Thymus (tissue), 11 donors: Measurements from ENCODE around the gene LDB1. TPM values are rescaled to one million over a fixed set of nuclear protein-coding genes. Genes with fewer than 3 reads are reported as not detected.
A peak's percentile ranks its signal among the peaks of the same experiment; 100 is the strongest.

Source experiments
- DNase-seq, 9 donors: peaks; one replicate each; pipeline ENCODE4 v3.0.0-alpha.2; 2013; ENCODE audit warnings: low spot score in 9 of 9, low read depth in 6 of 9, missing footprints in 1 of 9
- H3K27ac ChIP-seq, 2 donors: one replicate each; pipeline ENCODE4 v1.5.1; 2013; ENCODE audit warnings: control low read depth in 1 of 2, low read depth in 1 of 2, low read length in 1 of 2, mild to moderate bottlenecking in 1 of 2, moderate library complexity in 1 of 2
- H3K27me3 ChIP-seq, 2 donors: one replicate each; pipeline ENCODE4 v1.5.1; 2013; ENCODE audit warnings: low read length in 1 of 2; ENCODE audit not compliant: control insufficient read depth in 2 of 2, insufficient read depth in 1 of 2
- H3K36me3 ChIP-seq, 2 donors: one replicate each; pipeline ENCODE4 v1.5.1; 2013; ENCODE audit warnings: low read length in 1 of 2, mild to moderate bottlenecking in 1 of 2, moderate library complexity in 1 of 2; ENCODE audit not compliant: control insufficient read depth in 2 of 2, insufficient read depth in 2 of 2
- H3K4me1 ChIP-seq, 2 donors: one replicate each; pipeline ENCODE4 v1.5.1; 2013; ENCODE audit warnings: low read length in 2 of 2; ENCODE audit not compliant: control insufficient read depth in 2 of 2, insufficient read depth in 2 of 2
- H3K4me3 ChIP-seq, 2 donors: one replicate each; pipeline ENCODE4 v1.5.1; 2013; ENCODE audit warnings: low read length in 2 of 2, control low read depth in 1 of 2, mild to moderate bottlenecking in 1 of 2
- H3K9me3 ChIP-seq, 2 donors: one replicate each; pipeline ENCODE4 v1.5.1; 2013; ENCODE audit warnings: low read length in 1 of 2, mild to moderate bottlenecking in 1 of 2; ENCODE audit not compliant: control insufficient read depth in 2 of 2, insufficient read depth in 1 of 2
- WGBS: extraction: QIAGEN DNeasy Blood & Tissue Kit; methylation state at CpG from one replicate; pipeline ENCODE4 v1.1.7; 2013; 5-methylcytosine and 5-hydroxymethylcytosine counted together
- polyA plus RNA-seq: library from polyadenylated mRNA; stranded (reverse); fragments of 200-250 nt; gene quantifications from one replicate; pipeline ENCODE4 v1.2.3, GENCODE V29; 2013
- total RNA-seq: library from RNA; stranded (reverse); fragments of 120-200 nt; gene quantifications from one replicate; pipeline ENCODE4 v1.2.4, GENCODE V29; 2013
- donor health status: healthy.

The LDB1 gene
- total and polyA plus RNA-seq, 2 donors = 42.7 to 52.0 TPM

DNA sequence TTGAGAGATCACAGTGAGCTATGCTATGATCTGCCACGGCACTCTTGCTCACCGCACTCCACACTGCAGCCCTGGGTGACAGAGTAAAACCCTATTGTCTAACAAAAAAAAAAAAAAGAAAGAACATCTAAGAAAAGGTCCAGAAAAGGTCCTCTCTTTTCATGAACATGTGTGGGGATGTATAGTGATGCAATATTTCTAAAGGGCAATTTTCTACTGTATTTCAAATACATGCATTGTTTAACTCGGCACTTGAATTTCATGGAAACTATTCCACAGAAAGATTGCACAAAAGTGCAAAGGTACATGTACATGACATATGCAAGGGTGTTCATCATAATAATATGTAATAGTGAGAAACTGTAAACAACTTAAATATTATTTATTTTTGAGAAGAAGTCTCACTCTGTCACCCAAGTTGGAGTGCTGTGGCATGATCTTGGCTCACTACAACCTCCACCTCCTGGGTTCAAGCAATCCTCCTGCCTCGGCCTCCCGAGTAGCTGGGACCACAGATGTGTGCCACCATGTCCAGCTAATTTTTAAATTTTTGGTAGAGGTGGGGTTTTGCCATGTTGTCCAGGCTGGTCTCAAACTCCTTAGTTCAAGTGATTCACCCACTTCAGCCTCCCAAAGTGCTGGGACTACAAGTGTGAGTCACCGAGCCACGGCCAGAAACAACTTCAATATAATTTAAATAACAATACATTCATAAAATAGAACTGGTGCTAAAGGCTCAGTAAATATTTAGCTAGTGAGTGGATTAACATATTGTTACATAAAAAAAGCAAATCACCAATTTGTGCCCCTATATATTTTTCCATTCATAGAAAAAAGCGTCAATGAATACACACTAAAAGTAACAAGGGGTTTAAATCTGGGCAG lies 11.4 kb upstream of the LDB1 start:
- no peak for DNase-seq
- WGBS = 97% methylated on average over 8 of the region's 8 CpGs
- H3K4me3 ChIP-seq = no peak overlapping the region

DNA sequence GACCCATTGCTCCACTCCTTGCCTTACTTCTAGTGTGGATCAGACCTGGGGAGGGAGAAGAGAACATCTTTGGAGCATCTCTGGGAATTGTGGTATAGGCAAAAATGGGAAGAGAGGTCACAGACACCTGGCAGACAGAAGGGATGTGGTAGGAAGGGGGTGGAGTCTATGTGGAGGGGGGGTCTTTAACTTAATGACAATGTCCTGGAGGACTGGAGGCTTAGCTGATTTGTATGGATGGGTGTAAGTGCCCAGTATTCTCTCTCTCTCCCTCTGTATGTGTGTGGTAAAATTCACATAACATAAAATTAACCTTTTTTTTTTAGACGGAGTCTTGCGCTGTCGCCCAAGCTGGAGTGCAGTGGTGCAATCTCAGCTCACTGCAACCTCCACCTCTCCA lies 3.1 kb upstream of the LDB1 start:
- H3K36me3 ChIP-seq = no peaks in the 10 kb centered on the region
- WGBS = over 99% methylated on average over 3 of the region's 3 CpGs

More for the DNA sequence above, 11.4 kb upstream of the LDB1 start:
- Histone ChIP-seq H3K27ac (no peak overlapping the region), H3K36me3 (no peaks in the 10 kb centered on the region), H3K27me3 (no peaks in the 10 kb centered on the region), H3K4me1 (peaks cover 10 to 21% of the 10 kb centered on the region in 2 donors), H3K9me3 (no peaks in the 10 kb centered on the region)

DNA sequence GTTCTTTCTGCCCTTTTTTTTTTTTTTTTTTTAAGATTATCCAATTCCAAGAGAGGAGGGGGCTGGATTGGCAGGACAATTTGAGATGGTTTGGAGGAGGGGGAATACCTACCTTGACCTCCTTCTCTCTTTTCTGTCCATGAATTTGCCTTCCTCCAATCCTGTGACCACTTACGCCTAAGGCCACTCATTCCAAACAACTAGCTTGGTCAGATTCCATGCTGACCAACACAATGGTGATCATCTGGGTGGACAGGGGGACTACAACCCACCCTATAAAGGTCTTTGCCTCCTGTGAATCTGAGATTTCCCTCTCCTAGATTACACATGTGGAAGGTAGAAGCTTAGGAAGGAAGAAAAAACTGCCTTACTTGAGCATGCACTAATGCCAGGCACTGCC lies 2.3 kb upstream of the LDB1 start:
- DNase-seq = no peak
- Histone ChIP-seq H3K27me3 (no peaks in the 10 kb centered on the region), H3K4me3 (no peak overlapping the region), H3K9me3 (peaks cover 0 to 2% of the 10 kb centered on the region in 2 donors), H3K27ac (no peak overlapping the region), H3K4me1 (peaks cover 26 to 44% of the 10 kb centered on the region in 2 donors), H3K36me3 (no peaks in the 10 kb centered on the region)
- 100% methylated on average over 1 of the region's 1 CpG for WGBS

More for the DNA sequence above, 3.1 kb upstream of the LDB1 start:
- Histone ChIP-seq H3K27ac (no peak overlapping the region), H3K9me3 (peaks cover 0 to 2% of the 10 kb centered on the region in 2 donors), H3K4me3 (no peak overlapping the region), H3K4me1 (peaks cover 19 to 37% of the 10 kb centered on the region in 2 donors), H3K27me3 (no peaks in the 10 kb centered on the region)
- no peak for DNase-seq

DNA sequence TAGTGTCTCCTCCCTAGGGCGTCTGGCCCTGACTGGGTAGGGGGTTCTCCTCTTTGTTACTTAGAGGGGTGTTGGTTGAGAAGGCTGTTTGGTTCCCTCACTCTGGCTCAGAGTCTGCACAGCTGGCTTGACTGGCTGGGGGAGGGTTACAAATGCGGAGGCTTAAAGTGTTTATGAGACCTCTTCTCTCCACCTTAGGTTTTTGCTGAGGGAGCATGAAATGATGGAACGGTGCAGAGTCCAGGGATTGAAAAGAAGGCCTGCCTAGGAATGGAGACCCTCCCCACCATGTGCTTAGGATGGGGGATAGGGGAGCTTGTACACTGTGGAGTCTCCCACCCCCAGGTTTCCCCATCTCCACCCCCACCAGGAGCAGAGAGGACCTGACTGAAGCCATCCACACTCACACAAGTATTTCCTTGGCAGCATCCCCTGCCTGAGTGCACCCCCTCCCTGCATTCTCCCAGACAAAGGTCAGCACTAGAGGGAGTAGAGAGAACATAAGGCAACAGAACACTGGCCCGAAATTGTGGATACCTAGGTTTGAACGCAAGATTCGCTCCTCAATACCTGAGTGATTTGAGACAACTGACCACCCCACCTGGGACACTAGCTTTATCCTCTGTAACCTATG lies 1.7 kb upstream of the LDB1 start:
- WGBS = 70% methylated on average over 6 of the region's 6 CpGs
- Histone ChIP-seq H3K27ac (peak overlapping the region; percentile 75 to 96), H3K4me1 (peaks cover 32 to 50% of the 10 kb centered on the region in 2 donors), H3K9me3 (peaks cover 0 to 2% of the 10 kb centered on the region in 2 donors), H3K27me3 (no peaks in the 10 kb centered on the region), H3K36me3 (no peaks in the 10 kb centered on the region), H3K4me3 (peak overlapping the region in 1 of 2 donors; percentile 86)
- DNase-seq = no peak

DNA sequence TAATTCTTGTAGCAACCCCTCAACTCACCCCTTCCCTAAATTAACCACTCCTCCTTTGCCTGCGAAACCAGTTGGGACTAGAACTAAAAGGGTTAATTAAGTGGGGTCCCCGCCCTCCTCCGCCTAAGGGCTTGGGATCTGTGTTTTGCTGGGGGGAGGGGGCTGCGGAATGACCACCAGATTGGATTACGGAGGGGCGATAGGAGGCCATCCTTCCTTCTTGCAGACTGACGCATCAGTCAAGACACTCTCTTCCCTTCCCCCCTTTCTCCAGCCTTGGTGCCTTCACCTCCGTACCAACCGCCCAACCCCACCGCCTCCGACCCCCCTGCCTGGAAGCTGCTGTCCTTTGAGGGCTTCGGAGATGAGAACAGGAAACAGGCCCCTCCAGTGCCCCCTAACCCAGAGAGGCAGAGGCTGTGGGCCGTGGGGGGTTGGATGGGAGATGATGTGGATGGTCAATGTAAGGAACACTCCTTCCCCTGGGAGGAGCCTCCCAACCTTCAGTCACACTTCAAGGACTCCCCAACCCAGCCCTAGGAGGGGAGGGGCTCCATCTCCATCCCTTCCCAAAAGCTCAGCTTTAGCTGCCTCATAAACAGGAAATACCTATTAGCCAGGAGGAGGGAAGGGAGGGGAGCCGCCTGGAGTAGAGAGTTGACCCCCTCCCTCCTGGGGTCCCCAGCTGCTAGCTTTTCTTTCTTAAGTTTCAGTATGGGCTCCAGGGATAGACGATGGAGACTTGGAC lies 997 bp upstream of the LDB1 start:
- Histone ChIP-seq H3K36me3 (no peaks in the 10 kb centered on the region), H3K4me1 (peaks cover 38 to 57% of the 10 kb centered on the region in 2 donors), H3K4me3 (peak overlapping the region; percentile 86 to 90), H3K27me3 (no peaks in the 10 kb centered on the region), H3K9me3 (peaks cover 0 to 2% of the 10 kb centered on the region in 2 donors), H3K27ac (peak overlapping the region; percentile 96 to 99)
- peak in 3 of 9 donors; percentile 29 to 68 (median 42) for DNase-seq
- 4% methylated on average over 15 of the region's 15 CpGs for WGBS

DNA sequence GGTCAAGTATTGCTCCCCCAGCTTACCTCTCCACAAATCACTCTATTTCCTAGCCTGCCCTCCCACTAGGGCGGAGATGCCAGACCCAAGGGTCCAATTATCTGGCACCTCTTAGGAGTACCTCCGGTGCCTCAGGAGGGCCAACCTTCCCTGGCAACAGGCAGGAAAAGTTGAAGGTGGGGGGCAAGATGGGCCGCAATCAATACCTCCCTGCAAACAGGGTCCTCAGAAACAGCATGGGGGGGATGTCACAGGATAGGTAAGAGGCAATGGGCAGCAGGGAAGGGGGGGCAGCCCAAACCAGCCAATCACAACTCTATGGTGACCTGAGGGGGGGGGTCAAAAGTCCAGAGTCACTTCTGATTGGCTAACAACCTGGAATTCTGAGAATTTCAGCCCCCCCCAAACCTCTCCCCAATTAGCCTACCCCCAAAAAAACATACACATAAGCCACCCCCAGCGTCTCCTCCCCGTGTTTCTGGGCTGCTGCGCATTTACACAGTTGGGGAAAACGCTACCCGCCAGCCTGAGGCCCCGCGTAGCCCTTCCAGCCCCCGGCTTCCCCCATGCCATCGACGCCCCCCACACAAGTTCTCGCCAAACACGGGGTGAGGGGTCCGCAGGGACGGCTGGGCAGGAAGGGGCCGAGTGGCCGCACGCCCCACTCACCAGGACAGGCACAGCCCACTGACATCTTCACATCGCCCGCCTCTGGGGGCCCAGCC lies 589 bp downstream of the LDB1 start:
- peak overlapping the region; percentile 96 to 99 for H3K27ac ChIP-seq
- peak overlapping the region; percentile 86 to 90 for H3K4me3 ChIP-seq
- no peaks in the 10 kb centered on the region for H3K27me3 ChIP-seq
- peaks cover 49 to 70% of the 10 kb centered on the region in 2 donors for H3K4me1 ChIP-seq
- H3K9me3 ChIP-seq = peaks cover 0 to 2% of the 10 kb centered on the region in 2 donors
- peak in 3 of 9 donors; percentile 41 to 67 (median 41) for DNase-seq
- H3K36me3 ChIP-seq = no peaks in the 10 kb centered on the region
- 1% methylated on average over 22 of the region's 22 CpGs for WGBS

DNA sequence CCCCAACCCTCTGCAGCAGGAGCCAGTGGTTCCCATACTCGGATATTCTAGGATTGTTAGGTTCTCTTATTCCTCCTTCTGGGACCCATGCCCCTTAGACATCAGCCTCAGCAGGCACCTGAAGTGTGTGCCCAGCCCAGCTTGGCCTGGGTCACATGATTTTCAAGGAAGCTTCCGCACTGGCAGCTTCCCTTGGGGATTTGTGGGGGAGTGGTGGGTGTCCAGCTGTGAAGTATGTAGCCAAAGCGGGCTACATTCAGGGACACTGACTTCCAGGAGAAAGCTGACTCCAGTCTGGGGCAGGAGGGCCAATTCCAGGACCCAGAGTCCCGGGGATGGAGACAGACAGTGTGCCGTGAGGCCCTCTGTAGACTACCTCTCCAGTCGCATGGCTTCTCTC lies 1.3 kb downstream of the LDB1 start:
- Histone ChIP-seq H3K4me1 (peaks cover 49 to 73% of the 10 kb centered on the region in 2 donors), H3K27ac (peak overlapping the region; percentile 96 to 99), H3K27me3 (no peaks in the 10 kb centered on the region), H3K36me3 (no peaks in the 10 kb centered on the region), H3K9me3 (peaks cover 2% of the 10 kb centered on the region in 2 donors), H3K4me3 (peak overlapping the region; percentile 86 to 90)
- peak in 2 of 9 donors; percentile 21 to 54 for DNase-seq
- WGBS = 14% methylated on average over 6 of the region's 6 CpGs

DNA sequence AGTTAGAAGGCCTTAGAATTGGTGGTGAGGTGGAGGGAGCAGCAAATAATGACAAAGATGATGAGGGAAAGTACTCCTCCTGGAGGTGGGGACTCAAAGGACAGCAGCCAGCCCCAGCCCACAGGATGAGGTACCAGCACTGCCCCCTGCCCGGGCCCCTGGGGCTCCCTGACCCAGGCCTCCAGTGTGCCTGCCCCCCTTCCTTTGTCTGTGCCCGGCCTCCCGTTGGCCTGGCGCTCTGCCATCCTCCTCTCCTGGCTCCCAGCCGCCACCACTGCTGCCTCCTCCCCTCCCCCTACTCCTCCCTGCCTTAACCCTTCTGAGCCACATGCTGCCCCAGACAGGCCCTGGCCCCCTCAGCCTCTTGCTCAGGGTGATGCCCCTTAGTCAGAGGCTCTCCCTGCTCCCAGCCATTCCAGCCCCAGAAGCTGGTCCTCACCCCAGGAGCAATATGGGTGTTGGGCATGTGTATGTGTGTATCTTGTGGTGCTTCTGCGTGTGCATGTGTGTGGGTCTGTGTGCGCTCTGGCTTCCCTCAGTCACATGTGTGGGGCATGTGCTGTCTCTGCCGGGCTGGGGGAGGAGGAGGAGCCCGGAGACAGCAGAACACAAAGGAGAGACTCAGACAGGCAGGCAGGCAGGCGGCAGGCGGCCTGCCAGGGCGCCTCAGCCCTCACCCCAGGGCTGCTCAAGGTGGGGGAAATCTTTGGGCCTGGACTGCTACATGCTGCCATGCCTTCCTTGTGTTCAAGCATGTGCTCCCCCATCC lies 2.6 kb downstream of the LDB1 start:
- H3K27ac ChIP-seq = peak overlapping the region; percentile 96 to 99
- 5% methylated on average over 12 of the region's 12 CpGs for WGBS
- DNase-seq = peak in 4 of 9 donors; percentile 73 to 90 (median 76)
- H3K9me3 ChIP-seq = peaks cover 2% of the 10 kb centered on the region in 2 donors
- peak overlapping the region; percentile 14 to 86 for H3K4me3 ChIP-seq
- H3K27me3 ChIP-seq = no peaks in the 10 kb centered on the region
- H3K36me3 ChIP-seq = no peaks in the 10 kb centered on the region
- peaks cover 54 to 86% of the 10 kb centered on the region in 2 donors for H3K4me1 ChIP-seq
